ENCODE results near the gene COQ10B. TPM values are rescaled to one million over a fixed set of nuclear protein-coding genes. Genes with fewer than 3 reads are reported as not detected.

COQ10B gene
- total and polyA plus RNA-seq, 2 of the 4 experiments (the other 2 are of a cell fraction), result 9.5 to 28.7 TPM

DNA sequence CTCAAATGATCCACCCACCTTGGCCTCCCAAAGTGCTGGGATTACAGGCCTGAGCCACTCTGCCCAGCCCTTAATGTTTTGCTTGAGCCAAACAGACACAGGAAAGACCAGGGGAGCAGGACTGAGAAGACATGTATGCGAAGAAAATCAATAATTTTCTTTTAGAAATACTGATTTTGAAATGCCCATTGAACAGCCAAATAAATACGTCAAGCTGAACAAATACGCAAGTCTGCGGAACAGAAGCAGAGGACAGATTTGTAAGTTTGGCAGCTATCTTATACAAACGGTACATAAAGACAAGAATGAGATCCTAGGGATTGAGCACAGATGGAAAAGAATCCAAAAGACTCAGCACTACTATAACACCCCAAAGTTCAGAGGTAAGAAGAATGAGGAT is 39.3 kb upstream of the COQ10B start:
- BruUV-seq (replicated peaks), result no TSS peak

More for the DNA sequence above, 39.3 kb upstream of the COQ10B start:
- Histone ChIP-seq H3K14ac (replicated peaks; ENCODE audit: low read depth, low read length) (no peak overlapping the region), H3K9ac (ENCODE audit: low read depth, low read length) (no peak overlapping the region), H3K56ac (ENCODE audit: extremely low read depth, insufficient read depth, low read length) (no peak overlapping the region), H3K9me3 (ENCODE audit: control insufficient read depth, insufficient read depth, low read length) (no peaks in the 10 kb centered on the region), H4K5ac (ENCODE audit: low read depth, low read length) (no peak overlapping the region), H3K4ac (ENCODE audit: low read depth, low read length) (no peak overlapping the region), H2AK9ac (replicated peaks; ENCODE audit: low read depth, low read length, poor library complexity) (no peak overlapping the region), H3K4me3 (ENCODE audit: insufficient read depth, low read depth, low read length) (no peak overlapping the region), H2BK120ac (ENCODE audit: low read depth, low read length) (no peak overlapping the region), H3K9me1 (ENCODE audit: insufficient read depth, low read length) (no peaks in the 10 kb centered on the region), H3K4me1 (ENCODE audit: control insufficient read depth, insufficient read depth, low read length) (no peaks in the 10 kb centered on the region; the same call in 1 of the 2 replicates), H3K4me2 (ENCODE audit: low read depth, low read length) (no peak overlapping the region), H3K79me1 (ENCODE audit: low read depth in 1 of 2, low read length in 2 of 2) (peaks cover 30 to 34% of the 10 kb centered on the region in 2 experiments), H4K91ac (ENCODE audit: insufficient read depth, low read depth, low read length) (no peak overlapping the region), H3K27ac (ENCODE audit: insufficient read depth, low read length) (no peak overlapping the region), H3K36me3 (ENCODE audit: control insufficient read depth, insufficient read depth, low read length) (peaks cover 72% of the 10 kb centered on the region), H2BK15ac (ENCODE audit: low read depth, low read length) (no peak overlapping the region), H4K20me1 (ENCODE audit: insufficient read depth, low read length) (peaks cover 3% of the 10 kb centered on the region; the same call in 1 of the 2 replicates), H4K8ac (ENCODE audit: low read depth in 2 of 2, low read length in 2 of 2) (no peak overlapping the region), H2AK5ac (ENCODE audit: low read depth, low read length) (no peak overlapping the region), H3K27me3 (ENCODE audit: control insufficient read depth, insufficient read depth, low read length) (no peaks in the 10 kb centered on the region), H2BK20ac (ENCODE audit: low read depth, low read length) (no peak overlapping the region), H3K23ac (ENCODE audit: low read depth, low read length) (no peak overlapping the region), H2AFZ (replicated peaks; ENCODE audit: low read length, poor library complexity) (no peak overlapping the region), H3K18ac (ENCODE audit: low read depth, low read length) (no peak overlapping the region), H2BK5ac (ENCODE audit: low read depth, low read length, poor library complexity, severe bottlenecking) (no peak overlapping the region)
- WGBS, 2 experiments (ENCODE audit: extremely low coverage in 2 of 2, insufficient read length in 1 of 2), result 100% methylated on average over 1 of the region's 5 CpGs; no CpG with 5 or more reads in 1 of the 2 experiments
- in situ Hi-C loops (cut with MboI; ENCODE audit: low sequenced_read_pairs) (no loop called here), intact Hi-C loops (cut with micrococcal nuclease) (no loop called here), dilution Hi-C loops (cut with HindIII; ENCODE audit: low sequenced_read_pairs, unreplicated experiment) (no loop called here)
- ATAC-seq (ENCODE audit: low read depth), result no peak
- DNase-seq, result no peak
- ChIA-PET POLR2A (ENCODE audit: unreplicated experiment) (no interaction called here), CTCF (interaction anchor here (0.7 kb wide), 1 partner anchor 11 kb away, joined by 3 read pairs; no protein-coding TSS in a partner anchor)
- TF ChIP-seq SMC3 (IDR thresholded peaks at IDR 0.05; ENCODE audit: low read depth, low read length) (no peak), MAZ (IDR thresholded peaks at IDR 0.05; ENCODE audit: borderline replicate concordance, low read depth, low read length) (no peak), CHD1 (IDR thresholded peaks at IDR 0.05; ENCODE audit: low read depth, low read length) (no peak), NFE2L2 (IDR thresholded peaks at IDR 0.05; ENCODE audit: low read depth, low read length) (no peak), RFX5 (IDR thresholded peaks at IDR 0.05; ENCODE audit: low read depth, low read length) (no peak), POLR2A (IDR thresholded peaks at IDR 0.05; ENCODE audit: low read depth, low read length) (no peak), RCOR1 (IDR thresholded peaks at IDR 0.05; ENCODE audit: insufficient replicate concordance, low read length) (no peak), MAFK (IDR thresholded peaks at IDR 0.05; ENCODE audit: low read depth, low read length) (no peak), BHLHE40 (IDR thresholded peaks at IDR 0.05; ENCODE audit: low read depth, low read length) (no peak), FOS (IDR thresholded peaks at IDR 0.05; ENCODE audit: low read depth, low read length) (no peak), RAD21 (IDR thresholded peaks at IDR 0.05; ENCODE audit: low read length) (no peak), CEBPB (IDR thresholded peaks at IDR 0.05; ENCODE audit: low read depth, low read length) (no peak), MXI1 (IDR thresholded peaks at IDR 0.05; ENCODE audit: borderline replicate concordance, low read depth, low read length) (no peak)
- TF ChIP-seq, protein P1, sequence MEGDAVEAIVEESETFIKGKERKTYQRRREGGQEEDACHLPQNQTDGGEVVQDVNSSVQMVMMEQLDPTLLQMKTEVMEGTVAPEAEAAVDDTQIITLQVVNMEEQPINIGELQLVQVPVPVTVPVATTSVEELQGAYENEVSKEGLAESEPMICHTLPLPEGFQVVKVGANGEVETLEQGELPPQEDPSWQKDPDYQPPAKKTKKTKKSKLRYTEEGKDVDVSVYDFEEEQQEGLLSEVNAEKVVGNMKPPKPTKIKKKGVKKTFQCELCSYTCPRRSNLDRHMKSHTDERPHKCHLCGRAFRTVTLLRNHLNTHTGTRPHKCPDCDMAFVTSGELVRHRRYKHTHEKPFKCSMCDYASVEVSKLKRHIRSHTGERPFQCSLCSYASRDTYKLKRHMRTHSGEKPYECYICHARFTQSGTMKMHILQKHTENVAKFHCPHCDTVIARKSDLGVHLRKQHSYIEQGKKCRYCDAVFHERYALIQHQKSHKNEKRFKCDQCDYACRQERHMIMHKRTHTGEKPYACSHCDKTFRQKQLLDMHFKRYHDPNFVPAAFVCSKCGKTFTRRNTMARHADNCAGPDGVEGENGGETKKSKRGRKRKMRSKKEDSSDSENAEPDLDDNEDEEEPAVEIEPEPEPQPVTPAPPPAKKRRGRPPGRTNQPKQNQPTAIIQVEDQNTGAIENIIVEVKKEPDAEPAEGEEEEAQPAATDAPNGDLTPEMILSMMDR (conservative IDR thresholded peaks at IDR 0.05; ENCODE audit: low read depth, low read length), result no peak
- TF ChIP-seq, protein P2, sequence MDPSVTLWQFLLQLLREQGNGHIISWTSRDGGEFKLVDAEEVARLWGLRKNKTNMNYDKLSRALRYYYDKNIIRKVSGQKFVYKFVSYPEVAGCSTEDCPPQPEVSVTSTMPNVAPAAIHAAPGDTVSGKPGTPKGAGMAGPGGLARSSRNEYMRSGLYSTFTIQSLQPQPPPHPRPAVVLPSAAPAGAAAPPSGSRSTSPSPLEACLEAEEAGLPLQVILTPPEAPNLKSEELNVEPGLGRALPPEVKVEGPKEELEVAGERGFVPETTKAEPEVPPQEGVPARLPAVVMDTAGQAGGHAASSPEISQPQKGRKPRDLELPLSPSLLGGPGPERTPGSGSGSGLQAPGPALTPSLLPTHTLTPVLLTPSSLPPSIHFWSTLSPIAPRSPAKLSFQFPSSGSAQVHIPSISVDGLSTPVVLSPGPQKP (IDR thresholded peaks at IDR 0.05; ENCODE audit: borderline replicate concordance, low read depth, low read length), result no peak
- TF ChIP-seq, protein P3, sequence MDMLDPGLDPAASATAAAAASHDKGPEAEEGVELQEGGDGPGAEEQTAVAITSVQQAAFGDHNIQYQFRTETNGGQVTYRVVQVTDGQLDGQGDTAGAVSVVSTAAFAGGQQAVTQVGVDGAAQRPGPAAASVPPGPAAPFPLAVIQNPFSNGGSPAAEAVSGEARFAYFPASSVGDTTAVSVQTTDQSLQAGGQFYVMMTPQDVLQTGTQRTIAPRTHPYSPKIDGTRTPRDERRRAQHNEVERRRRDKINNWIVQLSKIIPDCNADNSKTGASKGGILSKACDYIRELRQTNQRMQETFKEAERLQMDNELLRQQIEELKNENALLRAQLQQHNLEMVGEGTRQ (IDR thresholded peaks at IDR 0.05; ENCODE audit: low read depth, low read length), result no peak

Measured in IMR-90 (cell line).